Omental fat pad (tissue), 4 donors: ENCODE data around the gene NUP62. TPM values are rescaled to one million over a fixed set of nuclear protein-coding genes. Genes with fewer than 3 reads are reported as not detected.

Source experiments
- ATAC-seq: fragments of 150-250 bp; one replicate; pipeline ENCODE4 v1.9.1; 2016; ENCODE audit warnings: mild to moderate bottlenecking, moderate library complexity; ENCODE audit not compliant: low FRiP score
- DNase-seq: peaks from one replicate; pipeline ENCODE4 v3.0.0-alpha.2; 2019; ENCODE audit warnings: low spot score
- total RNA-seq, 4 donors: library from RNA; depleted of rRNA; stranded (reverse); fragments of >200 nt; gene quantifications; one replicate each; pipeline ENCODE4 v1.1.0, GENCODE V29; 2016
- TF ChIP-seq, protein P1 (sequence below), 3 donors: fragments of 450-650 bp; IDR thresholded peaks; one replicate each; pipeline ENCODE4 v1.5.1; 2016 to 2017; ENCODE audit warnings: antibody characterized with exemption in 3 of 3, mild to moderate bottlenecking in 3 of 3, moderate library complexity in 2 of 3

NUP62 gene
- total RNA-seq, 4 donors from 2014 or later = 24.9 to 45.5 (median 30.6) TPM

DNA sequence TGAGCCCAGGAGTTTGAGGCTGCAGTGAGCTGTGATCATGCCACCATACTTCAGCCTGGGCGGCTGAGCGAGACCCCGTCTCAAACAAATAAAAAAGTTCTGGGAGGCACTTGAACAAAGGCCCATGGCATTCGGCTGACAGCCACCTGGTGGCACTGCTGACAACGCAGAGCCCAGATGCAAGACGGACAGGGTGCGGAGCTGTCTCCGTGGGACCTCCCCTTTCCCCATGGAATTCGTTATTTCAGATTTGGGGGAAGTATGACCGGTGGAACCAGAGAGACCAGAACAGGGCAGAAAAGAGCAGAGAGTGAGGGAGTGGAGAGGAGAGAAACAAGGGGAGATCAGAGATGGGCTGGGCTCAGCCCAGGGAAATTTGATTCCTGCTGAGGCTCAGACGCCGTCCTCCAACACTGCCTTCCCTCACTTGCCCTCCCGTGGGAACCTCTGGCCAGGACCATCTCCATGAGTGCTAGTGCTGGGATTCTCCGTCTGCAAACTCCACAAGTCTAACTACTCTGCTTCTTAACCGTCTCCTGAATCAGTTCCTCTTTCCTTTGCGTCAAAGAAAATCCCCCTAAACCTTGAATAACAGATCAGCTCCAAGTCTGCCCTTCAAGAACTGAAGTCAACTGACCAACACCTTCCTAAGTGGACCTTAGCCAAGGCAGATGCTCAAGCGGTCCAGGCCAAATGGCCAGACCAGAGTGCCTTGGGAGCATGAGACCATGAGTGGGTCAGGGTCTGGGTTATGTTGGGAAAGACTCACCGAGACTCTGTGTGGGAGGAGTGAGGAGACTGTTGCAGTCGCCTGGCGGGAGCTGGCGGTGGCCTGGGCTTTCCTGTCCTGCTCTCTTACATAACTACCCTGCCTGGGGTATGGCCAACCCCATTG lies 12.2 kb downstream of the NUP62 start:
- ATAC-seq (no peak), DNase-seq (no peak)
- TF ChIP-seq, protein P1, sequence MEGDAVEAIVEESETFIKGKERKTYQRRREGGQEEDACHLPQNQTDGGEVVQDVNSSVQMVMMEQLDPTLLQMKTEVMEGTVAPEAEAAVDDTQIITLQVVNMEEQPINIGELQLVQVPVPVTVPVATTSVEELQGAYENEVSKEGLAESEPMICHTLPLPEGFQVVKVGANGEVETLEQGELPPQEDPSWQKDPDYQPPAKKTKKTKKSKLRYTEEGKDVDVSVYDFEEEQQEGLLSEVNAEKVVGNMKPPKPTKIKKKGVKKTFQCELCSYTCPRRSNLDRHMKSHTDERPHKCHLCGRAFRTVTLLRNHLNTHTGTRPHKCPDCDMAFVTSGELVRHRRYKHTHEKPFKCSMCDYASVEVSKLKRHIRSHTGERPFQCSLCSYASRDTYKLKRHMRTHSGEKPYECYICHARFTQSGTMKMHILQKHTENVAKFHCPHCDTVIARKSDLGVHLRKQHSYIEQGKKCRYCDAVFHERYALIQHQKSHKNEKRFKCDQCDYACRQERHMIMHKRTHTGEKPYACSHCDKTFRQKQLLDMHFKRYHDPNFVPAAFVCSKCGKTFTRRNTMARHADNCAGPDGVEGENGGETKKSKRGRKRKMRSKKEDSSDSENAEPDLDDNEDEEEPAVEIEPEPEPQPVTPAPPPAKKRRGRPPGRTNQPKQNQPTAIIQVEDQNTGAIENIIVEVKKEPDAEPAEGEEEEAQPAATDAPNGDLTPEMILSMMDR (IDR thresholded peaks at IDR 0.05) = no peak

GRCh38 chr19:49915271-49915670 lies 14.0 kb downstream of the NUP62 start:
- DNase-seq = no peak
- TF ChIP-seq, protein P1 (IDR thresholded peaks at IDR 0.05) = no peak
- ATAC-seq = no peak

DNA sequence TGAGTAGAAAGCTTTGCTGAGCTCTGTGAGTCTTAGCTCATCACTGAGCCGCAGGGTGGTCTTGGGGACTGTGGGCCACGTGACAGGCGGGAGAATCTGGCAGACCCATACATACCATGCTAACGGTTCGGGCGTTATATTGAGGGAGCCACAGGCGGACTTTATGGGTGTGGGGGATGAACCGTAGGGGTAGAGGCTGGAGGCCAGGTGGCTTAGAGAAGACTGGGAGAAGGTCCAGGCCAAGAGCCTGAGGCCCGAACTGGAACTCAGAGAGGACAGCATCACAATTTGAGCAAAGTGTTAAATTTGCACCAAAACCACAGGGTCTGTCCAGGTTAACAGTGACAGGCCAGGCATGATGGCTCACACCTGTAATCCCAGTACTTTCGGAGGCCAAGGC lies 15.6 kb downstream of the NUP62 start:
- TF ChIP-seq, protein P1 (IDR thresholded peaks at IDR 0.05) = no peak
- ATAC-seq (no peak), DNase-seq (no peak)

DNA sequence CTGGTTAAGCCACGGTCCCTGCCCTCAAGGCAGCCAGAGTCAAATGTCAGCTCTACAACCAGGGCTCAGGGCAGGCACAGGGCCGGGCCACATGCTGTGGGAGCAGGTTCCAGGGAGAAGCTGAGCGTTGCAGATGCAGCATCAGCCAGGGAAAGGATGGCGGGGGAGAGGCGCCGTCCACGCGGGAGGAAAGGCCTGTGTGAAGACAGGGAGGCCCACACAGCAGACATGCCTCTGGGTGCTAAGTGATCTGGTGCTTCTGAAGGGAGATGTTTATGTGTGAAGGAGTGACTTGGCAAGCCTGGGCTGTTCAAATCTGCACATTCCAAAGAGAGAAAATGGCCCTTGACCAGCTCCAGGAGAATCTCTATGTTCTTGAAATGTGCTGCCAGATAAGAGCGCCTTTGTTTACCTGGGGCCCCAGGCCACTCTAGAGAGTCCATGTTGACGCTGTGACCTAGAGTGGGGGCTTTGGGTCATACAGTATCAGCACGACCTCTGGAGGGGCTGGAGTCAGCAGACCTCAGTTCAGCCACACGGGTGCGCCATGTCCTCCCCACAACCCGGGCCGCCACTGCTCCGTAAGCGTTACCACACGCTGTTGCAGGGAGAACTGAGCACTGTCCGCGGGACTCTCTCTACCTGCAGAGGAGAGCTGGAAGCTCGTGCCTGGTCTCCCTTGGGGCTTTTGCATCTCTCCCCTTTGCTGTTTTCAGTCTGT lies 16.2 kb downstream of the NUP62 start:
- TF ChIP-seq, protein P1 (IDR thresholded peaks at IDR 0.05) = no peak
- DNase-seq (no peak), ATAC-seq (peak; percentile 6)

DNA sequence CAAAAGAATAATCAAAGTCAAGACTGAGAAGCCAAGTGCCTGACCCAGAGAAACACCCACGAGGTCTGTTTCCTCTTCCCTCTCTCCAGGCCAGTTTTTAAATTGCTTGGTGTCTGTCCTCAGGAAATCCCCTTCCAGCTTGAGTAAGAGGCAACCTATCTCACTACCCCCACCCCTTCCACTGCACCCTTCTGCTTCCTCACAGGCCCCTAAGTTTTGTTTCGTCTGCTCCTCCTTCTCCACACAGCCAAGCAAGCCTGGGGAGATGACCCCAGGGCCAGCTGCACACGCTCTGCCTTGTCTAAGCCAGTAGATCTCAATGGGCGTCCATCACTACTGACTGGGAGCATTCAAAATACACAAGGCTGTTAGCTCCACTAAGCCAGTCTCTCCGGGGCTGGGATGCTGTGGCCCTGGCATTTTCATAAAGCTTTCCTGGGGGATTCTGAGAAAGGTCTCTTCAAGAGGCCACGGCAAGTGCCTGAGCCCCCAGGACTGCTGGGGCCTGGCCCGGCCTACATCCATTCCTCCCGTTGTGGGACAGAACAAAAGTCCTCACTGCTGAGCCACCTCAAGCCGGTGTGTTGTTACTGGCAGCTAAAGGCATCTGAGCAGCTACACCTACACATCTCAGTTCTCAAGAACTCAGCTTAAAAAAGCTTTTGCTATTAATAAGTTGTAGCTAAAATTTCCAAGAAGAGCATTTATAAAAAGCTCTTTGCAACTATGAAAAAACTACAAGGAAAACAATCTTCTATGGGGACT lies 17.7 kb downstream of the NUP62 start:
- no peak for ATAC-seq
- no peak for DNase-seq
- TF ChIP-seq, protein P1 (IDR thresholded peaks at IDR 0.05) = no peak

- DNase-seq (no peak), ATAC-seq (no peak)
- TF ChIP-seq, protein P1 (IDR thresholded peaks at IDR 0.05) = no peak
Measured at GRCh38 chr19:49910179-49910578, 19.1 kb downstream of the NUP62 start.
